GM19324 (cell line): ENCODE data around the gene RPS3.

Experiments used
- ATAC-seq: cut with Tn5 transposase; IDR thresholded peaks from one replicate; pipeline ENCODE4 v1.9.1; 2021; ENCODE audit warnings: mild to moderate bottlenecking, moderate library complexity; ENCODE audit not compliant: unreplicated experiment, low FRiP score

The RPS3 gene

GRCh38 chr11:75453916-75454655, 54.8 kb downstream of the RPS3 start:
- no peak for ATAC-seq

GRCh38 chr11:75454987-75455386, 55.7 kb downstream of the RPS3 start:
- ATAC-seq: no peak
